CD14-positive monocyte (primary cell): Measurements from ENCODE around the gene VIPR1. TPM values are rescaled to one million over a fixed set of nuclear protein-coding genes. Genes with fewer than 3 reads are reported as not detected.

Experiments
- DNase-seq, 3 donors: peaks; one replicate each; pipeline ENCODE4 v3.0.0-alpha.2; 2011 to 2022
- H2AFZ ChIP-seq: 2 replicates; pipeline ENCODE4 v1.6.0; 2012; ENCODE audit warnings: mild to moderate bottlenecking, low read depth, low read length, inconsistent platforms; ENCODE audit not compliant: insufficient read depth, poor library complexity, severe bottlenecking
- H3K27ac ChIP-seq, 2 donors: 1 replicate in 1 of 2; 2 replicates in 1 of 2; pipeline ENCODE4 v1.5.1; 2012 to 2013; ENCODE audit warnings: low read length in 2 of 2, control low read depth in 1 of 2, inconsistent platforms in 1 of 2, low read depth in 1 of 2, mild to moderate bottlenecking in 1 of 2
- H3K27me3 ChIP-seq, 2 donors: one replicate each; pipeline versions ENCODE4 v1.6.0 to v1.6.1; 2011 to 2013; ENCODE audit warnings: low read length in 2 of 2; ENCODE audit not compliant: control insufficient read depth in 2 of 2, insufficient read depth in 2 of 2
- H3K36me3 ChIP-seq, 2 donors: replicated peaks in 1 of 2; 1 replicate in 1 of 2; 2 replicates in 1 of 2; pipeline versions ENCODE4 v1.5.1 to v1.6.1; 2012 to 2013; ENCODE audit warnings: low read length in 2 of 2, control low read depth in 1 of 2, inconsistent platforms in 1 of 2, mild to moderate bottlenecking in 1 of 2; ENCODE audit not compliant: insufficient read depth in 2 of 2, control insufficient read depth in 1 of 2
- H3K4me1 ChIP-seq, 2 donors: 1 replicate in 1 of 2; 2 replicates in 1 of 2; pipeline versions ENCODE4 v1.5.1 to v1.6.1; 2012 to 2013; ENCODE audit warnings: low read length in 2 of 2, control low read depth in 1 of 2, inconsistent platforms in 1 of 2, mild to moderate bottlenecking in 1 of 2, moderate library complexity in 1 of 2; ENCODE audit not compliant: insufficient read depth in 2 of 2, control insufficient read depth in 1 of 2
- H3K4me2 ChIP-seq: replicated peaks from 2 replicates; pipeline ENCODE3; 2012; ENCODE audit warnings: low read length, moderate library complexity, mild to moderate bottlenecking; ENCODE audit not compliant: poor library complexity, severe bottlenecking; ENCODE audit errors: extremely low read depth
- H3K4me3 ChIP-seq, 3 experiments: fragments of 200-600 bp in 1 of 3; sonication (generic) in 1 of 3; replicated peaks in 1 of 3; 1 replicate in 2 of 3; 2 replicates in 1 of 3; pipeline ENCODE4 v1.5.1; 2011 to 2013; ENCODE audit warnings: low read length in 3 of 3, mild to moderate bottlenecking in 3 of 3, control low read depth in 2 of 3, low read depth in 2 of 3, inconsistent platforms in 1 of 3, moderate library complexity in 1 of 3
- H3K79me2 ChIP-seq: 2 replicates; pipeline ENCODE4 v1.6.0; 2012; ENCODE audit warnings: mild to moderate bottlenecking, control low read depth, inconsistent platforms, low read length, moderate library complexity; ENCODE audit not compliant: insufficient read depth
- H3K9ac ChIP-seq: 2 replicates; pipeline ENCODE4 v1.6.0; 2017; ENCODE audit warnings: low read length, mild to moderate bottlenecking; ENCODE audit not compliant: insufficient read depth, poor library complexity, severe bottlenecking
- H3K9me3 ChIP-seq, 2 donors: replicated peaks in 1 of 2; 1 replicate in 1 of 2; 2 replicates in 1 of 2; pipeline versions ENCODE4 v1.5.1 to v1.6.1; 2012 to 2013; ENCODE audit warnings: low read length in 2 of 2, control low read depth in 1 of 2; ENCODE audit not compliant: control insufficient read depth in 1 of 2, insufficient read depth in 1 of 2
- H4K20me1 ChIP-seq: 2 replicates; pipeline ENCODE4 v1.6.0; 2012; ENCODE audit warnings: mild to moderate bottlenecking, low read length, control low read depth, moderate library complexity; ENCODE audit not compliant: insufficient read depth
- H3K27ac Mint-ChIP-seq, 7 donors: one replicate each; pipeline ENCODE4 v1.8.0; 2020; ENCODE audit warnings: mild to moderate bottlenecking in 7 of 7, mixed read lengths in 7 of 7, moderate library complexity in 6 of 7, inconsistent platforms in 2 of 7
- H3K27me3 Mint-ChIP-seq, 3 donors: one replicate each; pipeline ENCODE4 v1.8.0; 2021 to 2022; ENCODE audit warnings: low read depth in 3 of 3, mild to moderate bottlenecking in 3 of 3, mixed read lengths in 3 of 3, moderate library complexity in 3 of 3, inconsistent platforms in 1 of 3
- H3K36me3 Mint-ChIP-seq, 2 donors: one replicate each; pipeline ENCODE4 v1.8.0; 2020; ENCODE audit warnings: mixed read lengths in 2 of 2, inconsistent platforms in 1 of 2, mild to moderate bottlenecking in 1 of 2
- H3K4me1 Mint-ChIP-seq: one replicate; pipeline ENCODE4 v1.8.0; 2020; ENCODE audit warnings: mild to moderate bottlenecking, mixed read lengths
- H3K4me3 Mint-ChIP-seq, 2 donors: one replicate each; pipeline ENCODE4 v1.8.0; 2020; ENCODE audit warnings: mild to moderate bottlenecking in 2 of 2, mixed read lengths in 2 of 2, moderate library complexity in 1 of 2
- H3K9me3 Mint-ChIP-seq, 7 donors: one replicate each; pipeline ENCODE4 v1.8.0; 2020 to 2022; ENCODE audit warnings: mixed read lengths in 7 of 7, mild to moderate bottlenecking in 6 of 7, moderate library complexity in 6 of 7, inconsistent platforms in 2 of 7
- WGBS: methylation state at CpG from one replicate; pipeline ENCODE4 v1.1.5; 2013; ENCODE audit warnings: missing lambda C conversion rate; ENCODE audit not compliant: insufficient coverage; 5-methylcytosine and 5-hydroxymethylcytosine counted together
- intact Hi-C, 2 donors: fragments of 100-400 bp; cut with micrococcal nuclease; formaldehyde crosslinking; loops; one replicate each; pipeline versions ENCODE4 v1.15.0 to v1.15.1; 2023
- polyA plus RNA-seq, 3 donors: library from polyadenylated mRNA; depleted of rRNA in 1 of 3; unstranded in 2 of 3; stranded (reverse) in 1 of 3; fragments of 300-500 nt in 2 of 3; fragments of >200 nt in 1 of 3; fragmentation: Illumina TruSeq in 2 of 3; gene quantifications; 1 replicate in 2 of 3; 2 replicates in 1 of 3; pipeline ENCODE4 v1.2.3, GENCODE V29; 2012 to 2021
- TF ChIP-seq, protein P1 (sequence below): fragments of 200-600 bp; IDR thresholded peaks from one replicate; pipeline ENCODE4 v1.8.0; 2022; ENCODE audit warnings: antibody characterized with exemption, mild to moderate bottlenecking

Gene VIPR1
- polyA plus RNA-seq, 3 donors, result 15.5 to 80.9 (median 16.0) TPM

DNA sequence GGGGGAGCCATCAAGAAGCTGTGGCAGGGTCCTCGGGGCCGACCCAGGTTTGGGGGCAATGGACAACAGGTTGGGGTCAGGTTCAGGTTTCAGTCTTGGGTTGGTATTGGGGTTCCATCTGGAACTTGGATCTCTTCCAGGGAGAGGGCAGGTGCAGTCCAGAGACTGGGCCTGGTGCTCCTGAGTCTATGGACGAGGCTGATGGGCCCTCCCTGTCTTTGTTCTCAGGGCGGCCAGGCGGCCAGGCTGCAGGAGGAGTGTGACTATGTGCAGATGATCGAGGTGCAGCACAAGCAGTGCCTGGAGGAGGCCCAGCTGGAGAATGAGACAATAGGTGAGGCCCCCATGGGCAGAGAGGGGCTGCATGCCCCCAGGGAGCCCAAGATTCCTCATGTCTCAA lies 11.1 kb downstream of the VIPR1 start:
- Histone ChIP-seq H3K4me2 (no peak overlapping the region), H4K20me1 (peaks cover 51% of the 10 kb centered on the region), H3K9ac (no peak overlapping the region), H3K36me3 (peaks cover 18 to 67% of the 10 kb centered on the region in 2 donors), H2AFZ (no peak overlapping the region), H3K79me2 (peaks cover 4% of the 10 kb centered on the region), H3K4me1 (peaks cover 35 to 47% of the 10 kb centered on the region in 2 donors), H3K9me3 (no peaks in the 10 kb centered on the region), H3K27ac (no peak overlapping the region), H3K4me3 (no peak overlapping the region), H3K27me3 (no peaks in the 10 kb centered on the region)
- TF ChIP-seq, protein P1, sequence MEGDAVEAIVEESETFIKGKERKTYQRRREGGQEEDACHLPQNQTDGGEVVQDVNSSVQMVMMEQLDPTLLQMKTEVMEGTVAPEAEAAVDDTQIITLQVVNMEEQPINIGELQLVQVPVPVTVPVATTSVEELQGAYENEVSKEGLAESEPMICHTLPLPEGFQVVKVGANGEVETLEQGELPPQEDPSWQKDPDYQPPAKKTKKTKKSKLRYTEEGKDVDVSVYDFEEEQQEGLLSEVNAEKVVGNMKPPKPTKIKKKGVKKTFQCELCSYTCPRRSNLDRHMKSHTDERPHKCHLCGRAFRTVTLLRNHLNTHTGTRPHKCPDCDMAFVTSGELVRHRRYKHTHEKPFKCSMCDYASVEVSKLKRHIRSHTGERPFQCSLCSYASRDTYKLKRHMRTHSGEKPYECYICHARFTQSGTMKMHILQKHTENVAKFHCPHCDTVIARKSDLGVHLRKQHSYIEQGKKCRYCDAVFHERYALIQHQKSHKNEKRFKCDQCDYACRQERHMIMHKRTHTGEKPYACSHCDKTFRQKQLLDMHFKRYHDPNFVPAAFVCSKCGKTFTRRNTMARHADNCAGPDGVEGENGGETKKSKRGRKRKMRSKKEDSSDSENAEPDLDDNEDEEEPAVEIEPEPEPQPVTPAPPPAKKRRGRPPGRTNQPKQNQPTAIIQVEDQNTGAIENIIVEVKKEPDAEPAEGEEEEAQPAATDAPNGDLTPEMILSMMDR, result no peak
- Mint-ChIP-seq H3K27ac (peak overlapping the region in 1 of 7 donors; percentile 5), H3K27me3 (peaks cover 0 to 8% (median 1%) of the 10 kb centered on the region in 3 donors), H3K36me3 (peaks cover 59 to 80% of the 10 kb centered on the region in 2 donors), H3K4me3 (peak overlapping the region in 1 of 2 donors; percentile 21), H3K4me1 (peaks cover 44% of the 10 kb centered on the region), H3K9me3 (peaks cover 0 to 2% (median 0%) of the 10 kb centered on the region in 7 donors)
- intact Hi-C loops, result no loop called here
- DNase-seq, result no peak
- 95% methylated on average over 6 of the region's 6 CpGs for WGBS

GRCh38 chr3:42514876-42515275 lies 12.4 kb downstream of the VIPR1 start:
- TF ChIP-seq, protein P1, result no peak
- Mint-ChIP-seq H3K4me3 (no peak overlapping the region), H3K9me3 (peaks cover 0 to 2% (median 0%) of the 10 kb centered on the region in 7 donors), H3K27ac (peak overlapping the region in 3 of 7 donors; percentile 6 to 63 (median 43)), H3K36me3 (peaks cover 57 to 76% of the 10 kb centered on the region in 2 donors), H3K27me3 (peaks cover 0 to 7% (median 1%) of the 10 kb centered on the region in 3 donors), H3K4me1 (peaks cover 52% of the 10 kb centered on the region)
- no peak overlapping the region for H2AFZ ChIP-seq
- DNase-seq, result no peak
- peaks cover 33 to 51% of the 10 kb centered on the region in 2 donors for H3K4me1 ChIP-seq
- H3K36me3 ChIP-seq, result peaks cover 21 to 72% of the 10 kb centered on the region in 2 donors
- peaks cover 4% of the 10 kb centered on the region for H3K79me2 ChIP-seq
- intact Hi-C loops, result no loop called here
- WGBS, result no CpG with 5 or more reads among the region's 4 CpGs
- H3K4me3 ChIP-seq, result no peak overlapping the region
- no peak overlapping the region for H3K4me2 ChIP-seq
- H3K9me3 ChIP-seq, result no peaks in the 10 kb centered on the region
- no peaks in the 10 kb centered on the region for H3K27me3 ChIP-seq
- no peak overlapping the region for H3K9ac ChIP-seq
- peak overlapping the region; percentile 15 to 29 for H3K27ac ChIP-seq
- H4K20me1 ChIP-seq, result peaks cover 37% of the 10 kb centered on the region
